ENCODE results near the gene ZNF362. TPM values are rescaled to one million over a fixed set of nuclear protein-coding genes. Genes with fewer than 3 reads are reported as not detected.
A peak's percentile ranks its signal among the peaks of the same experiment; 100 is the strongest.
"Not testable (repeated sequence)": the region's sequence is repeated elsewhere in the genome, so short reads cannot be mapped to it uniquely, and the experiment has no call there.

Gene ZNF362
- total RNA-seq, 4 donors from 2014 or later: 20.7 to 44.1 (median 26.7) TPM

GRCh38 chr1:33307494-33307864 is 51.2 kb downstream of the ZNF362 start:
- TF ChIP-seq, protein P1, sequence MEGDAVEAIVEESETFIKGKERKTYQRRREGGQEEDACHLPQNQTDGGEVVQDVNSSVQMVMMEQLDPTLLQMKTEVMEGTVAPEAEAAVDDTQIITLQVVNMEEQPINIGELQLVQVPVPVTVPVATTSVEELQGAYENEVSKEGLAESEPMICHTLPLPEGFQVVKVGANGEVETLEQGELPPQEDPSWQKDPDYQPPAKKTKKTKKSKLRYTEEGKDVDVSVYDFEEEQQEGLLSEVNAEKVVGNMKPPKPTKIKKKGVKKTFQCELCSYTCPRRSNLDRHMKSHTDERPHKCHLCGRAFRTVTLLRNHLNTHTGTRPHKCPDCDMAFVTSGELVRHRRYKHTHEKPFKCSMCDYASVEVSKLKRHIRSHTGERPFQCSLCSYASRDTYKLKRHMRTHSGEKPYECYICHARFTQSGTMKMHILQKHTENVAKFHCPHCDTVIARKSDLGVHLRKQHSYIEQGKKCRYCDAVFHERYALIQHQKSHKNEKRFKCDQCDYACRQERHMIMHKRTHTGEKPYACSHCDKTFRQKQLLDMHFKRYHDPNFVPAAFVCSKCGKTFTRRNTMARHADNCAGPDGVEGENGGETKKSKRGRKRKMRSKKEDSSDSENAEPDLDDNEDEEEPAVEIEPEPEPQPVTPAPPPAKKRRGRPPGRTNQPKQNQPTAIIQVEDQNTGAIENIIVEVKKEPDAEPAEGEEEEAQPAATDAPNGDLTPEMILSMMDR (IDR thresholded peaks at IDR 0.05): no peak
- no peak for TF ChIP-seq POLR2A (IDR thresholded peaks at IDR 0.05)
- no peak overlapping the region for H3K27ac ChIP-seq
- 90 to 96% methylated on average over 2 to 3 of the region's 5 CpGs for WGBS, 2 donors
- peaks cover 2 to 26% of the 10 kb centered on the region in 2 donors for H3K4me1 ChIP-seq
- DNase-seq: no peak
- H3K27me3 ChIP-seq: no peaks in the 10 kb centered on the region
- intact Hi-C loops (cut with DNase I): no loop called here
- no peak overlapping the region for H3K4me3 ChIP-seq (replicated peaks in 1 of 3)
- H3K9me3 ChIP-seq: no peaks in the 10 kb centered on the region
- no peaks in the 10 kb centered on the region for H3K36me3 ChIP-seq

DNA sequence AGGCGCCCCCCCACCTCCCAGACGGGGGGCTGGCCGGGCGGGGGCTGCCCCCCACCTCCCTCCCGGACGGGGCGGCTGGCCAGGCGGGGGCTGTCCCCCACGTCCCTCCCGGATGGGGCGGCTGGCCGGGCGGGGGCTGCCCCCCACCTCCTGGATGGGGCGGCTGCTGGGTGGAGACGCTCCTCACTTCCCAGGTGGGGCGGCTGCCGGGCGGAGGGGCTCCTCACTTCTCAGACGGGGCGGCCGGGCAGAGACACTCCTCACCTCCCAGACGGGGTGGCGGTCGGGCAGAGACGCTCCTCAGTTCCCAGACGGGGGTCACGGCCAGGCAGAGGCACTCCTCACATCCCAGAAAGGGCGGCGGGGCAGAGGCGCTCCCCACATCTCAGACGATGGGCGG is 53.1 kb downstream of the ZNF362 start:
- DNase-seq: peak in 1 of 2 donors; percentile 3
- WGBS, 2 donors: 96% methylated on average over 9 of the region's 32 CpGs; no CpG with 5 or more reads in 1 of the 2 donors
- peaks cover 8 to 25% of the 10 kb centered on the region in 2 donors for H3K4me1 ChIP-seq
- H3K9me3 ChIP-seq; H3K27ac ChIP-seq; intact Hi-C loops (cut with DNase I); H3K4me3 ChIP-seq (replicated peaks in 1 of 3); H3K36me3 ChIP-seq; H3K27me3 ChIP-seq: not testable (repeated sequence)

- 89 to 96% methylated on average over 5 to 7 of the region's 8 CpGs for WGBS, 2 donors
- DNase-seq: peak in 1 of 2 donors; percentile 2
- H3K36me3 ChIP-seq: no peaks in the 10 kb centered on the region
Measured at GRCh38 chr1:33310702-33311101, 54.4 kb downstream of the ZNF362 start.

GRCh38 chr1:33311706-33312412 is 55.6 kb downstream of the ZNF362 start:
- WGBS, 2 donors: 73 to 92% methylated on average over 4 to 7 of the region's 7 CpGs
- Histone ChIP-seq H3K27ac (no peak overlapping the region), H3K4me3 (replicated peaks in 1 of 3) (no peak overlapping the region), H3K36me3 (no peaks in the 10 kb centered on the region), H3K4me1 (peaks cover 14 to 24% of the 10 kb centered on the region in 2 donors), H3K27me3 (no peaks in the 10 kb centered on the region), H3K9me3 (no peaks in the 10 kb centered on the region)
- DNase-seq: no peak
- TF ChIP-seq, protein P1 (IDR thresholded peaks at IDR 0.05): no peak
- no peak for TF ChIP-seq POLR2A (IDR thresholded peaks at IDR 0.05)
- intact Hi-C loops (cut with DNase I): no loop called here

More at GRCh38 chr1:33310702-33311101, 54.4 kb downstream of the ZNF362 start:
- peaks cover 8 to 25% of the 10 kb centered on the region in 2 donors for H3K4me1 ChIP-seq
- no peak for TF ChIP-seq POLR2A (IDR thresholded peaks at IDR 0.05)
- TF ChIP-seq, protein P1 (IDR thresholded peaks at IDR 0.05): no peak
- H3K4me3 ChIP-seq (replicated peaks in 1 of 3): no peak overlapping the region
- intact Hi-C loops (cut with DNase I): no loop called here
- H3K27ac ChIP-seq: no peak overlapping the region
- no peaks in the 10 kb centered on the region for H3K27me3 ChIP-seq
- no peaks in the 10 kb centered on the region for H3K9me3 ChIP-seq

DNA sequence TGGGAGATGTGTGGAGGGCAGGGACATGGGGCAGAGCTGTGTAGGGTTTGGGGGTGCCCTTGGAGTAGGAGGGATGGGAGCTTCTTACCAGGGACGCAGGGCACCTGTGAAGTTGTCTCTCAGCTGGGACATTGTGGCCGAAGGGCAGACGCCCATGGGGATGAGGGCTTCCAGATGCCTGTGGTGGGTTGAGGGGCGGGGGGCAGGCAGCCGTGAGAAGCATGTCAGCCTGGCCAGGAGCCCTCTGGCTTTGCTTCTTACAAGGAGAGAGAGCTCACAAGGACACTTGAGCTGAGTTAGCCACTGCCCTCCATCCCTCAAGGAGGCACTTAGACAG is 56.1 kb downstream of the ZNF362 start:
- peaks cover 14 to 19% of the 10 kb centered on the region in 2 donors for H3K4me1 ChIP-seq
- no peaks in the 10 kb centered on the region for H3K27me3 ChIP-seq
- intact Hi-C loops (cut with DNase I): no loop called here
- 31% methylated on average over 5 of the region's 5 CpGs; no CpG with 5 or more reads in 1 of the 2 donors for WGBS, 2 donors
- no peaks in the 10 kb centered on the region for H3K36me3 ChIP-seq
- H3K4me3 ChIP-seq (replicated peaks in 1 of 3): no peak overlapping the region
- H3K9me3 ChIP-seq: no peaks in the 10 kb centered on the region
- peak overlapping the region in 1 of 3 donors; percentile 3 for H3K27ac ChIP-seq
- TF ChIP-seq, protein P1 (IDR thresholded peaks at IDR 0.05): no peak
- peak; percentile 65 to 77 for DNase-seq

Measured in thyroid gland (tissue), 4 donors.